Pancreas (tissue), 10 donors: ENCODE data around the gene CES4A. TPM values are rescaled to one million over a fixed set of nuclear protein-coding genes. Genes with fewer than 3 reads are reported as not detected.

ENCODE experiments used
- ATAC-seq, 4 donors: fragments of 200-7000 bp; cut with Tn5 transposase; one replicate each; pipeline versions ENCODE4 v1.8.0 to v1.9.1; 2020; ENCODE audit warnings: mild to moderate bottlenecking in 4 of 4, moderate library complexity in 4 of 4
- DNase-seq, 6 donors: peaks; one replicate each; pipeline ENCODE4 v3.0.0-alpha.2; 2020
- FAIRE-seq: peaks from 2 replicates; lab custom pipeline; 2012; peaks lifted over from hg19 to GRCh38; lab: Jason Lieb, UNC
- H3K27ac ChIP-seq, 4 donors: fragments of 200-600 bp; sonication (generic); 1 replicate in 3 of 4; 2 replicates in 1 of 4; pipeline versions ENCODE4 v1.5.0 to v1.8.0; 2020
- H3K27me3 ChIP-seq, 4 donors: fragments of 200-600 bp; one replicate each; pipeline ENCODE4 v1.8.0; 2021
- H3K36me3 ChIP-seq, 3 donors: fragments of 200-600 bp; sonication (generic) in 1 of 3; one replicate each; pipeline versions ENCODE4 v1.5.0 to v1.8.0; 2020 to 2021
- H3K4me1 ChIP-seq, 3 donors: fragments of 200-600 bp; one replicate each; pipeline ENCODE4 v1.8.0; 2021
- H3K4me3 ChIP-seq, 4 donors: fragments of 200-600 bp; sonication (generic) in 2 of 4; one replicate each; pipeline versions ENCODE4 v1.5.0 to v1.8.0; 2020 to 2021
- H3K9me3 ChIP-seq, 4 donors: fragments of 200-600 bp; one replicate each; pipeline ENCODE4 v1.8.0; 2021
- CTCF ChIP-seq, 4 donors: fragments of 200-600 bp; sonication (generic) in 3 of 4; IDR thresholded peaks; one replicate each; pipeline versions ENCODE4 v1.5.0 to v1.8.0; 2021; ENCODE audit warnings: antibody characterized with exemption in 4 of 4
- WGBS, 2 donors: extraction: QIAGEN DNeasy Blood & Tissue Kit; methylation state at CpG; one replicate each; pipeline ENCODE4 v1.1.7; 2013; 5-methylcytosine and 5-hydroxymethylcytosine counted together
- intact Hi-C, 3 donors: fragments of 100-400 bp; cut with DNase I; formaldehyde crosslinking; loops; one replicate each; pipeline versions ENCODE4 v1.11.1 to v1.14.2; 2022
- polyA plus RNA-seq, 2 donors: library from polyadenylated mRNA; stranded (reverse); fragments of 200-250 nt; gene quantifications; one replicate each; pipeline ENCODE4 v1.2.3, GENCODE V29; 2013
- total RNA-seq, 6 donors: library from RNA; stranded (reverse); fragmentation: NEBNext Ultra II Directional in 4 of 6; extraction: Animal tissue kit (Norgen Biotek cat#: 25700) in 4 of 6; gene quantifications; one replicate each; pipeline versions ENCODE4 v1.2.1 to v1.2.4, GENCODE V29; 2021 to 2023
- donor health status: healthy with polysubstance abuse.
- donor health status: DM: no; HTN: no; CAD: no; lungs with moderate emphysema.
- donor health status: DM: no; HTN: no; CAD: no.
- donor health status: control.
- donor health status: control.
- donor health status: Bipolar disorder and iron deficiency.
- donor health status: DM: yes; HTN: yes; CAD: no.
- donor health status: DM: no; HTN: no; CAD: no.
- donor health status: DM: no; HTN: no; CAD: no.
- donor health status: DM: yes; HTN: yes; CAD: no.

CES4A gene
- total RNA-seq = 10 to 100 TPM in 1 of 6 donors, 1 to 10 TPM in 5; 3.2 to 10.2 (median 4.6) TPM
- 10 to 100 TPM; 43.1 to 59.5 TPM for polyA plus RNA-seq

GRCh38 chr16:66988197-66988788 lies at the start of gene CES4A:
CES4A (plus strand) TSS chr16:66988589; CDS start chr16:66988773, 184 bp downstream.
- no peaks in the 10 kb centered on the region for H3K27me3 ChIP-seq
- TF ChIP-seq CTCF (IDR thresholded peaks at IDR 0.05) = no peak
- no peak within 1 kb of the TSS for H3K4me3 ChIP-seq
- intact Hi-C loops = no loop called here
- H3K27ac ChIP-seq = no peak within 1 kb of the TSS
- FAIRE-seq = no peak
- 59 to 60% methylated on average over 11 of the region's 11 CpGs for WGBS, 2 donors
- DNase-seq = no peak
- ATAC-seq = peak; percentile 45 to 79 (median 62)
- no peaks in the 10 kb centered on the region for H3K4me1 ChIP-seq
- no peaks in the 10 kb centered on the region for H3K36me3 ChIP-seq
- no peaks in the 10 kb centered on the region for H3K9me3 ChIP-seq

- no peaks in the 10 kb centered on the region for H3K27me3 ChIP-seq
Measured at GRCh38 chr16:66939366-66939765, 49.0 kb upstream of the CES4A start.

GRCh38 chr16:66940236-66940635 lies 48.2 kb upstream of the CES4A start:
- FAIRE-seq (no peak), DNase-seq (peak in 1 of 6 donors; percentile 14), ATAC-seq (no peak)
- no peak for TF ChIP-seq CTCF (IDR thresholded peaks at IDR 0.05)
- 94% methylated on average over 16 of the region's 16 CpGs for WGBS, 2 donors
- no peak overlapping the region for H3K4me3 ChIP-seq
- H3K36me3 ChIP-seq = peaks cover 0 to 35% (median 27%) of the 10 kb centered on the region in 3 donors
- peaks cover 0 to 13% (median 4%) of the 10 kb centered on the region in 3 donors for H3K4me1 ChIP-seq
- H3K9me3 ChIP-seq = no peaks in the 10 kb centered on the region
- intact Hi-C loops = no loop called here
- H3K27me3 ChIP-seq = no peaks in the 10 kb centered on the region
- H3K27ac ChIP-seq = no peak overlapping the region

More at GRCh38 chr16:66939366-66939765, 49.0 kb upstream of the CES4A start:
- no peak overlapping the region for H3K4me3 ChIP-seq
- intact Hi-C loops = no loop called here
- H3K9me3 ChIP-seq = no peaks in the 10 kb centered on the region
- no peak overlapping the region for H3K27ac ChIP-seq
- peaks cover 0 to 35% (median 27%) of the 10 kb centered on the region in 3 donors for H3K36me3 ChIP-seq
- H3K4me1 ChIP-seq = peaks cover 0 to 13% (median 4%) of the 10 kb centered on the region in 3 donors
- no peak for FAIRE-seq
- DNase-seq = peak in 1 of 6 donors; percentile 27
- ATAC-seq = no peak
- TF ChIP-seq CTCF (IDR thresholded peaks at IDR 0.05) = no peak

- ATAC-seq (no peak), DNase-seq (peak in 1 of 6 donors; percentile 29), FAIRE-seq (no peak)
- Histone ChIP-seq H3K27ac (no peak overlapping the region), H3K4me1 (no peaks in the 10 kb centered on the region), H3K27me3 (no peaks in the 10 kb centered on the region), H3K9me3 (no peaks in the 10 kb centered on the region), H3K36me3 (peaks cover 0 to 35% (median 27%) of the 10 kb centered on the region in 3 donors), H3K4me3 (no peak overlapping the region)
- no peak for TF ChIP-seq CTCF (IDR thresholded peaks at IDR 0.05)
- WGBS, 2 donors = 84 to 89% methylated on average over 5 of the region's 5 CpGs
- intact Hi-C loops = no loop called here
Measured at GRCh38 chr16:66942981-66943380, 45.4 kb upstream of the CES4A start.

GRCh38 chr16:66943426-66944053 lies 44.8 kb upstream of the CES4A start:
- H3K36me3 ChIP-seq = peaks cover 0 to 35% (median 27%) of the 10 kb centered on the region in 3 donors
- no peak overlapping the region for H3K4me3 ChIP-seq
- DNase-seq (peak in 1 of 6 donors; percentile 66), FAIRE-seq (no peak), ATAC-seq (no peak)
- intact Hi-C loops = no loop called here
- no peaks in the 10 kb centered on the region for H3K9me3 ChIP-seq
- no peak overlapping the region for H3K27ac ChIP-seq
- no peak for TF ChIP-seq CTCF (IDR thresholded peaks at IDR 0.05)
- 91 to 93% methylated on average over 15 of the region's 15 CpGs for WGBS, 2 donors
- peaks cover 0 to 2% (median 0%) of the 10 kb centered on the region in 3 donors for H3K4me1 ChIP-seq
- no peaks in the 10 kb centered on the region for H3K27me3 ChIP-seq
